Measurements from ENCODE around the gene PTK7.

Gene PTK7

DNA sequence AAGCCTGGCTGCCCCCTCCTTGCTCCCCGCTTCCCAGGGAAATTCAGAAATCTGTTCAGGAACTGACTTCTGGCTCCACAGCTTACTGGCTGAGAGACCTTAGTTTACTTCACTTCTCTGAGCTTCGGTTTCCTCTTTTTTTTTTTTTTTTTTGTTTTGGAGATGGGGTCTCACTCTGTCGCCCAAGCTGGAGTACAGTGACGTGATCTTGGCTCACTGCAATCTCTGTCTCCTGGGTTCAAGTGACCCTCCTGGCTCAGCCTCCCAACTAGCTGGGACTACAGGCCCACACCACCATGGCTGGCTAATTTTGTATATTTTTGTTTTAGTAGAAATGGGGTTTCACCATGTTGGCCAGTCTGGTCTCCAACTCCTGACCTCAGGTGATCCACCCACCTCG, 14.9 kb downstream of the PTK7 start:
- TF ChIP-seq CTCF (IDR thresholded peaks at IDR 0.05) = no peak
- Histone ChIP-seq H3K4me1 (ENCODE audit: control insufficient read depth in 1 of 2, insufficient read depth in 1 of 2, low read depth in 1 of 2, low read length in 1 of 2) (no peaks in the 10 kb centered on the region), H3K36me3 (no peaks in the 10 kb centered on the region), H3K4me3 (ENCODE audit: low read depth in 1 of 2, low read length in 1 of 2) (no peak overlapping the region), H3K9me3 (no peaks in the 10 kb centered on the region), H3K27me3 (no peaks in the 10 kb centered on the region), H3K27ac (no peak overlapping the region)

DNA sequence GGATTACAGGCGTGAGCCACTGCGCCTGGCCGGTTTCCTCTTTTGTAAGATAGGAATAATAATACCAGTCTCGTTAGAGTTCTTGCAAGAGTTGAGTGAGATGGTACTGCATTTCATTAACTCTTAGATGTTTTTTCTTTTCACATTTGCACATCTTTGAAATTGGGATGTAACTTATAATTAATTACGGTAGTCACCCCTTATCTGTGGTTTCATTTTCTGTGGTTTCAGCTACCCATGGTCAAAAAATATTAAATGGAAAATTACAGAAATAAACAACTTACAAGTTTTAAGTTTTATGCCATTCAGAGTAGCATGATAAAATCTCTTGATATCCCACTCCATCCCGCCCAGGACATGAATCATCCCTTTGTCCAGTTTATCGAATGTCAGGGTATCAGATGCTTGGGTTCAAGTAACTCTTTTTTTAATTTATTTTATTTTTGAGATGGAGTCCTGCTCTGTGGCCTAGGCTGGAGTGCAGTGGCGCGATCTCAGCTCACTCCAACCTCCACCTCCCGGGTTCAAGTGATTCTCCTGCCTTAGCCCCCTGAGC, 15.4 kb downstream of the PTK7 start:
- Histone ChIP-seq H3K27ac (no peak overlapping the region), H3K9me3 (no peaks in the 10 kb centered on the region), H3K4me3 (ENCODE audit: low read depth in 1 of 2, low read length in 1 of 2) (no peak overlapping the region), H3K36me3 (no peaks in the 10 kb centered on the region), H3K27me3 (no peaks in the 10 kb centered on the region), H3K4me1 (ENCODE audit: control insufficient read depth in 1 of 2, insufficient read depth in 1 of 2, low read depth in 1 of 2, low read length in 1 of 2) (no peaks in the 10 kb centered on the region)
- no peak for TF ChIP-seq CTCF (IDR thresholded peaks at IDR 0.05)

- Histone ChIP-seq H3K27me3 (no peaks in the 10 kb centered on the region), H3K36me3 (no peaks in the 10 kb centered on the region), H3K27ac (no peak overlapping the region), H3K4me3 (ENCODE audit: low read depth in 1 of 2, low read length in 1 of 2) (no peak overlapping the region), H3K4me1 (ENCODE audit: control insufficient read depth in 1 of 2, insufficient read depth in 1 of 2, low read depth in 1 of 2, low read length in 1 of 2) (no peaks in the 10 kb centered on the region), H3K9me3 (no peaks in the 10 kb centered on the region)
- no peak for TF ChIP-seq CTCF (IDR thresholded peaks at IDR 0.05)
Observed at GRCh38 chr6:43092635-43093034, 16.5 kb downstream of the PTK7 start.

GRCh38 chr6:43093436-43094289, 17.5 kb downstream of the PTK7 start:
- H3K36me3 ChIP-seq = no peaks in the 10 kb centered on the region
- H3K27ac ChIP-seq = no peak overlapping the region
- no peak for TF ChIP-seq CTCF (IDR thresholded peaks at IDR 0.05)
- no peaks in the 10 kb centered on the region for H3K27me3 ChIP-seq
- no peaks in the 10 kb centered on the region for H3K4me1 ChIP-seq (ENCODE audit: control insufficient read depth in 1 of 2, insufficient read depth in 1 of 2, low read depth in 1 of 2, low read length in 1 of 2)
- no peak overlapping the region for H3K4me3 ChIP-seq (ENCODE audit: low read depth in 1 of 2, low read length in 1 of 2)
- H3K9me3 ChIP-seq = no peaks in the 10 kb centered on the region

GRCh38 chr6:43095939-43096338, 19.8 kb downstream of the PTK7 start:
- no peaks in the 10 kb centered on the region for H3K27me3 ChIP-seq
- H3K4me3 ChIP-seq (ENCODE audit: low read depth in 1 of 2, low read length in 1 of 2) = no peak overlapping the region
- H3K4me1 ChIP-seq (ENCODE audit: control insufficient read depth in 1 of 2, insufficient read depth in 1 of 2, low read depth in 1 of 2, low read length in 1 of 2) = no peaks in the 10 kb centered on the region
- TF ChIP-seq CTCF (IDR thresholded peaks at IDR 0.05) = no peak
- H3K36me3 ChIP-seq = no peaks in the 10 kb centered on the region
- no peaks in the 10 kb centered on the region for H3K9me3 ChIP-seq
- no peak overlapping the region for H3K27ac ChIP-seq

Data from neutrophil (primary cell).